Fibroblast of villous mesenchyme (primary cell): ENCODE data around the gene HOXD11. TPM values are rescaled to one million over a fixed set of nuclear protein-coding genes. Genes with fewer than 3 reads are reported as not detected.

Source experiments
- DNase-seq: peaks from one replicate; pipeline ENCODE4 v3.0.0-alpha.2; 2010; ENCODE audit warnings: low read depth
- H3K4me3 ChIP-seq: 2 replicates; pipeline ENCODE4 v1.5.1; 2011; ENCODE audit warnings: low read depth, mild to moderate bottlenecking, low read length
- CTCF ChIP-seq: IDR thresholded peaks from 2 replicates; pipeline ENCODE4 v1.5.1; 2012; ENCODE audit warnings: low read depth, mild to moderate bottlenecking, low read length; ENCODE audit not compliant: insufficient read depth
- total RNA-seq: library from RNA; depleted of rRNA; stranded (reverse); fragments of >200 nt; gene quantifications from 2 replicates; pipeline ENCODE4 v1.2.3, GENCODE V29; 2012

The HOXD11 gene
- total RNA-seq, 1 donor, result 42.3 TPM

DNA sequence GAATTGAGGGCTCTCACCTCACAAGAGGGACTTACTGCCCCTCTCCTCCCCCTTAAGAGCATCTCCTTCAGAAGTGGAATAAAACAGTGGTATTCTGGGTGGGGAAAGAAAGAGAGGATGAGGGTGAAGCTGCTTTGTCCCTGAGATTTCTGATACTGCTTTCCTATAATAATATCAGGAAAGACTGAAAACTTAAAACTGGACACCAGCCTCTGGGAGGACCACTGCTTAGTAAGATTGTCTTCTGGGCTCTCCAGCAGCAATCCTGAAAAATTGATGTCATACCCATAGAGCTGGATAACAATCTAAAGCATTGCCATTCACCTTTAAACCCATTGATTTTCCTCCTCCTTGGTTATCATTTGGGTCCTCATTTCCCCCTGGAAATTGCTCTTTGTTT lies 39.6 kb downstream of the HOXD11 start:
- no peak overlapping the region for H3K4me3 ChIP-seq
- no peak for DNase-seq
- TF ChIP-seq CTCF, result no peak

- TF ChIP-seq CTCF, result no peak
- no peak overlapping the region for H3K4me3 ChIP-seq
- no peak for DNase-seq
Observed at GRCh38 chr2:176147210-176147799, 40.2 kb downstream of the HOXD11 start.

DNA sequence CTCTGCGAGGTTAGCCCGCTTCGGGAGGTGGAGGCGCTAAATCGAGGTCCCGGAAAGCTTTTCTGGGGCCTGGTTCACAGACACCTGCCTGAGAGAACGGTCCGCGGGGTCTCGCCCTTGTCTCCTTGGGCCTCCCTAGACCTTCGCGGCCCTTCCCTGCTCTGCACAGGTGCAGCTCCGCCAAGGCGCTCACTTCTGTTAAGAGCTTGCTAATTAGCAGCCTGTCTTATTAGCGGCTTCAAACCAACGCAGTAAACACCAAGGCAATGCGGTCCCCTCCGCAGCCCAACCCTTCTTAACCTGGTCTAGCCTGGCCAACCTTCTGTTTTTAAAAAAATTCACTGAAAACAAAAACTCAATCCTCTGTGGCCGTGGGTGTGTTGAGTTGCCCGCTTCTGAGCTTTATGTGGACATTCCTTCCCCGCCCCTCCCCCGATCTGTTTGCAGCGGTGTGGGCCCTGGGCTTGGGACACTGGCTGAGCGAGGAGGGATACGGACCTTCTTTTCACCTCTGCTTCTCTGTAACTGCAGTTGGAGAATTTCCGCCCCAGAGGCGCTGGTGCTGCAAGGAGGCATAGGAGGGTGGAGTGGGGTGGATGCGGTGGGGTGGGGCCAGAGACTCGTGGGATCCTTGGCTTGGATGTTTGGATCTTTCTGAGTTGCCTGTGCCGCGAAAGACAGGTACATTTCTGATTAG lies 40.9 kb downstream of the HOXD11 start:
- DNase-seq, result no peak
- no peak overlapping the region for H3K4me3 ChIP-seq
- TF ChIP-seq CTCF, result no peak

DNA sequence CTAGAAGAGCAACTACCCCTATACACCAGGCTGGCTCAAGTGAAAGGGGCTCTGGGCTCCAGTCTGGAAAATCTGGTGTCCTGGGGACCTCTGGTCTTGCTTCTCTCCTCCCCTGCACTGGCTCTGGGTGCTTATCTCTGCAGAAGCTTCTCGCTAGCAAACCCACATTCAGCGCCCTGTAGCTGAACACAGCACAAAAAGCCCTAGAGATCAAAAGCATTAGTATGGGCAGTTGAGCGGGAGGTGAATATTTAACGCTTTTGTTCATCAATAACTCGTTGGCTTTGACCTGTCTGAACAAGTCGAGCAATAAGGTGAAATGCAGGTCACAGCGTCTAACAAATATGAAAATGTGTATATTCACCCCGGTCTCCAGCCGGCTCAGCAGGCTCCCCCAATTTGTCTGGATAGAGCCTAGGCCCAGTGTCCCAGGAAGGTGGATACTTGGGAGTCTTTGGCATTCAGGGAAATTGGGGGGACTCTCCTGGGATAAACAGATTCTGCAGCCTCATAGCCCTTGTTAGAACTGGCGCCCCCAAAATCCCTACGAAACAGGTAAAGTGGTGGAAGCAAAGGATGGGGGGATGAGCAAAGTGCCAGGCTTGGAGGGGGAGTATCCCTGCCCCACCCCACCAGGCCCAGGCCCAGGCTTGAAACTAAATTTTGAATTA lies 41.8 kb downstream of the HOXD11 start:
- TF ChIP-seq CTCF, result no peak
- DNase-seq, result no peak
- H3K4me3 ChIP-seq, result no peak overlapping the region

GRCh38 chr2:176149481-176149938 lies 42.4 kb downstream of the HOXD11 start:
- DNase-seq, result no peak
- TF ChIP-seq CTCF, result no peak
- no peak overlapping the region for H3K4me3 ChIP-seq

- H3K4me3 ChIP-seq, result no peak overlapping the region
- TF ChIP-seq CTCF, result no peak
- no peak for DNase-seq
Observed at GRCh38 chr2:176149939-176150583, 43.0 kb downstream of the HOXD11 start.
